Islet of Langerhans (tissue), 1 donor: ENCODE data around the gene RGPD4.
"Not testable (repeated sequence)": the region's sequence is repeated elsewhere in the genome, so short reads cannot be mapped to it uniquely, and the experiment has no call there.

Source experiments
- FAIRE-seq: peaks from one replicate; lab custom pipeline; 2011; peaks lifted over from hg19 to GRCh38; lab: Jason Lieb, UNC

RGPD4 gene

DNA sequence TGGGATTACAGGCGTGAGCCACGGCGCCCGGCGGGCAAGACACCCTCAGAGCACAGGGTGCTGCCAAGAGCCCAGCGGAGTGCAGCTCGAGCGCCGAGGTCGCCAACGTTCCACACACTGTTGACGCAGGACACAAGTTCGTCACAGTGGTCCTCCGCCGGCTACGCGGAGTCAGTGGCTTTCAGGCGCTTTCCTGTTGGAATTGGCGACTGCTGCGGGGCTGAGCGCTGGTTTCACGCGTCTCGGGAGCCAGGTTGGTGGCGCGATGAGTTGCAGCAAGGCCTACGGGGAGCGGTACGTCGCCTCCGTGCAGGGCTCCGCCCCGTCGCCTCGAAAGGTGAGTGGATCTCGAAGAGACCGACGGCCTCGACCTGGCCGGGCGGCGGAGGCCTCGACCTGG, at the start of gene RGPD4:
Gene RGPD4, plus strand, starts transcription at position 144 of the 400 bp plus-strand sequence. Its CDS starts 122 bp downstream, at position 266.
- FAIRE-seq, result not testable (repeated sequence)

DNA sequence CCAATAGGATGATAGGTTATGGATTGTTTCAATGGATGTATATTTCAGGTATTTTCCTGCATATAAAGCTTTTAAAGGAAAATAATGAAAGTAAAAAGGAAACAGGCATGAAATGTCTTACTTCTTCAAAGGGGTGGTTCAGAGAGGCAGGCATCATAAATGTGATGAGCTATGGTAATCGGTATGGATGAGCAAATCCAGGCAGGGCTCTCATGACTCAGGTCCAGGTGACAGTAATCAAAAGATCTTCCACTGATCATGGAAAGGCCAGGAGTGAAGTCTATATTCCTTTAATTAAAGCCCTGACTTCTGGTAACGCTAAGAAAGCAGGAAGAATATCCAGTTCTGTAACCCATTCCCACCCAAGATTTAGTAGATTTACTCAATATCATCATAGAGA, 48.7 kb upstream of the RGPD4 start:
- no peak for FAIRE-seq

GRCh38 chr2:107785756-107786155, 40.9 kb upstream of the RGPD4 start:
- FAIRE-seq, result no peak

DNA sequence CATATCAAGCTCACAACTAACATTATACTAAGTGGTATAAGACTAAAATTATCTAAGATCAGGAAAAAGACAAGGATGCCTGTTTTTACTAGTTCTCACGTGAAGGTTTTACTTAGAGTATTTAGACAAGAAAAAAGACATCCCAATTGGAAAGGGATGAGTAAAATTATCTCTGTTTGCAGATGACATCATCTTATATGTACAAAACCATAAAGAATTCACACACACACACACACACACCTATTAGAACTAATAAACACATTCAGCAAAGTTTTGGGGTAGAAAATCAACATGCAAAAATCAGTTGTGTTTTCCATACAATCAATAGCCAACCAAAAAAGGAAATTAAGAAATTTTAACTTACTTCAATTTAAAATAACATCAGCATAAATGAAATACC, 35.9 kb upstream of the RGPD4 start:
- no peak for FAIRE-seq

DNA sequence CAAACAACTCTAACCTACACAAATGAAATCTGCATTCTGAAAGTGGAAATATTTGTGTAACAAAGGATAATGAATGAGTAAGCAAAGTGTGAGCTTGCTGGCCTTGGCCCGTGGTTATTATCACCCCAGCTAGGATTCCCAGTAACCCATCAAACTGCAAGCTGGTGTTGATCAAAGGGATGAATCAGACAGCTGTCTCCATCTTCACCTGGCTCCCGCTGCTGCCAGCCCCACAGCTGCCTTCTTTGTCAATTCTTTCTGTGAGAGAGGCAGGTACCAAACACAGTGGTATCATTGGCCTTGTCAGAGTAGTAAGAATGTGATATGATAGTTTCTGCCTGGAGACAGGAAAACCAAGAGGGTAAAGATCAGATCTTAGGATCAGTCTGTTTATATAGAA, 25.2 kb upstream of the RGPD4 start:
- FAIRE-seq, result no peak

GRCh38 chr2:107804608-107805498, 21.8 kb upstream of the RGPD4 start:
- no peak for FAIRE-seq

- FAIRE-seq, result no peak
These were observed 19.8 kb upstream of the RGPD4 start for GRCh38 chr2:107806901-107807300.

DNA sequence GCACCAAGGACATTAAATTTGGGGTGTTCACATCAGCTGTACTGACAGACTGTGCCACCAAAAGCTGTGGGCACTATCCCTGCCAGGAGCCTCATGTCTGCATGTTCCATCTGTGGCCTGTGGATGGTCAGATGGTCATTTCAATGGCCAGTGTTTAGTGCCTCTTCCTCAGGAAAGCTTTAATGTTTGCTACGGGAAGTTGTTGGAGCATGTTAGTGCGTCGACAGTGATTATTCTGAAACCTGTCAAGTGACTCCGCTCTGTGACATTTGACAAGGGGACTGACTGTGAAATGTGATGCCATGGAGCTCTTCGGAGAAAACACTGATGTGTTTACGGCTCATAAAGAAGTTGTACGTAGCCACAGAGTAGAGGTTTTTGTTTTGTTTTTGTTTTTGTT, 18.7 kb upstream of the RGPD4 start:
- FAIRE-seq, result no peak

DNA sequence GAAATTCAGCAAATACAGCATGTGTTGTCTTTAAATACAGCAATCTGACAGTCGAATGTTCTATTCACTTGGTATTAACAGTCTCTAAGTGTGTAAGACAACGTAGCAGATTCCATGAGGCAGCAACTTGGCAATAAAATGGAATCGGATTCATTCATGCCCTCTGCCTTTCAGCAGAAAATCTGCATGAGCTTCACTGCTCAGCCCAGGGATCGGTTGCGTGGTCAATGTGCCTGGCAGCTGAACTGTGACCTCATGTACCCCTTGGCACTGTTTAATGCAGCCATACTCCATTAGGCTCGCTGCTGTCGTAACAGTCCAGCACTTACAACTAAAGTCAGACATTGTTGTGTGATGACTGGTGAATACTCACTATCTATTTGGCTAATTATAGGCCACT, 17.7 kb upstream of the RGPD4 start:
- no peak for FAIRE-seq

DNA sequence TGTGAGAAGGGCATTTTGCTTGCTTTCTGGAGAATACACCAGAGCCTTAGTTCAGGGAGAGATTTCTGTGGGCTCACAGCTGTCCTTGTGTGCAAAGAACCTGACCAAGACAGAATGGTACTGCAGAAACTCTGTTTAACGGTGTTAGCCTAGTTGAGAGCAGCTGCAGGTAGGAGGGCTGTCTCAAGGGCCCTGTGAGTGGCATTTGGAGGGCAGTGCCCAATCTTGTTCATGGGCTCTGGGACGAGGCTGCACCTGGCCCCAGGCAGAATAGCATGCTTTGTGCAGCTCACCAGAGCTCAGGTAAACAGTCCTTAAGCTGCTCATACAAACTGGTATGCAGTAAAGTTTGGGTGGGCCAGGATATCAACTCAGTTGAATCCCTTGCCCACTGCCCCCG, 16.9 kb upstream of the RGPD4 start:
- FAIRE-seq, result no peak

- FAIRE-seq, result no peak
These were observed 16.0 kb upstream of the RGPD4 start for GRCh38 chr2:107810734-107811133.

DNA sequence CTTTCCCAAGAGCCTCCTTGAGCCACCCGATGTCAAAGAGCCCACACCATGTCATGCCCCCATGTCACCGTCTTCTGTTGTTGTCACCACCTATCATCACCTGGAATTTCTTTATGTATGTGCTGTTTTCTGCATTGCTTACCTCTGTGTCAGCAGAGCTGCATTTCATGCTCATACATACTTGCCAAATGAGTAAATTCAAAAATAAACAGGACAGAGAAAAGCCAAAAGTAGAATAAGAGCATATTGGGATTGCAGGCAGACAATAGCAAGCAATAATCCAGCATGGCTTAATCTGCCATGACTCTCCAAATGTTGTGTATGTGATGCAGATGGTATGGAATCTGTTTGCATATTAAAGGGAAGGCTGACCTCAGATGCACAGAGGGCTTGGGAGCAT, 15.3 kb upstream of the RGPD4 start:
- no peak for FAIRE-seq

DNA sequence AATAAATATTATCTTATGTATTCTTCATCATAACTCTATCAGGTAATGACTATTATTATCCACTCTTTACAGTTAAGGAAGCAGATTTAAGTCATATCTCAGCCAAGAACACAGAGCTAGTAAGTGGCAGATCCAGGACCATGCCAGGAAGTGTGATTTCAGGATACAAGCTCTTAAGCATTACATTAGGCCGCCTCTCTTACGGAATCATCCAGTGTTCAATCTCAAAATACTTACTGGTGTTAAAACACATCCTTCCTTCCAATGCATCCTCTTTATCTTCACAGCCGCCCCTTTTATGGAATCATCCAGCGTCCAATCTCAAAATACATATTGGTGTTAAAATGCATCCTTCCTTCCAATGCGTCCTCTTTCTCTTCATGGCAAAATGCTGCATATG, 14.7 kb upstream of the RGPD4 start:
- FAIRE-seq, result no peak

DNA sequence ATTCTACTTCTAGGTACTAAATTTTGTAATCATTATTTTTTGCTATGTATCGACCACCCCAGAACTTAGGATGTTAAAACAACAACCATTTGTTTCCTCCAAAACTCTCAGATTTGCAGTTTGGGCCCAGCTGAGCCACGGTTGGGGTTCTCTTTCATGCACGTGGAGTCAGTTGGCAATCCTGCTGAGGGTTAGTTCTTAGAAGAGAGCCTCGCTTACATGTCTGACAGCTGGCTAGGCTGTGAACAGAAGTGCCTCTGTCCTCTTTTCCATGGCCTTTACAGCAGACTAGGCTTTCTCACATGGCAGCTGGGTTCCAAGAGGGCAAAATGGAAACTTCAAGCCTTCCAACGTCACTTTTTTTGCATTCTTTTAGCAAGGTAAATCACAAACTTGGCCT, 9.3 kb upstream of the RGPD4 start:
- no peak for FAIRE-seq

DNA sequence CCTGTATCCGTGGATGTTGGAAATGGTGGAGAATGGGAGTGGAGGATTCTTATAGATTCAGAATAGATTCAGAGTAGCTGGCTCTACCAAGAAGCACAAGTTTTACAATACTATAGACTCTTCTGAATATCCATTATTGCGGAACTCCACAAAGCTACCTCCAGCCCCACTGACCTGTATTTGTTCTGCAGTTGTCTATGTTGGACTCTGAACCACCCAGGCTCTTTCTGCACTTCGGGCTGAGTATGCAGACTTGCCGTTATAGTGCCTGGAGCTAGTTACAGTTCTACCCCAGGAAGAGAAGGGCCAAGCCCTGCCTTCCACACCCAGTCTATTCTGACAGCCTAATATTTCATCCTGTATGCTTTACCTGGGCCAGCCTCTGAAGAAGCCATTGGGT, 4.4 kb upstream of the RGPD4 start:
- FAIRE-seq, result no peak

DNA sequence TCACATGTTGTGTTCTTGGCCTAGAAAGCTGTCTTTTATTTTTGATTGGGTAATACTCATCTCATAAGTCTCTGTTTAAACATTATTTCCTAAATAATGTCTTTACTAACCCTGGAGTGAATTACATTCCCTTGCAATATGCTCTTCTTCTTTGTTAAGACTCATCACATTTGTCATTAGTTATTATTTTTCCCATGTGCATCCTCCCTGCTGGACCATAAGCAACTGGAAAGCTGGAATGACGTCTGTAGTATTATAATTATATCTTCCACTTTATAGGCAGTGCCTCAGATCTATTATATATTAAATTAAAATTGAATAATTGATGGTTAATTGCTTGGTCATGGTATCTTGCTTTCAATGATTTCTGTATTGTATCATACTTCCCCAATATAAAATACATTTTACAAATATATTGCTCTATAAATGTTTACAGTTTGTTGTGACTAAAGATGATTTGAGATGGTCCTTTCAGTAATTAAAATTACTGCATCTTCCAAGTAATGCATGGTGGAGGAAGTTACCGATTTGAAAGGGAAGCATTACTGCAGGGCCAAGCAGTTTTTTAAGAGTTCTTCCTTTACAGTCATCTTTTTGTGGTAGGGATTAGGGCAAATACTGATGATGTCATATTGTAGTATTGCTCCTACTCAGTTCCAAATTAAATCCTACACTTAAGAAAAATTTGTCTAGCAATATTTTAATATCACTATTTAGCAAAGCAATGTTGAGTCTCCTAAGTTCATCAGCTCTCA, 2.1 kb upstream of the RGPD4 start:
- no peak for FAIRE-seq

DNA sequence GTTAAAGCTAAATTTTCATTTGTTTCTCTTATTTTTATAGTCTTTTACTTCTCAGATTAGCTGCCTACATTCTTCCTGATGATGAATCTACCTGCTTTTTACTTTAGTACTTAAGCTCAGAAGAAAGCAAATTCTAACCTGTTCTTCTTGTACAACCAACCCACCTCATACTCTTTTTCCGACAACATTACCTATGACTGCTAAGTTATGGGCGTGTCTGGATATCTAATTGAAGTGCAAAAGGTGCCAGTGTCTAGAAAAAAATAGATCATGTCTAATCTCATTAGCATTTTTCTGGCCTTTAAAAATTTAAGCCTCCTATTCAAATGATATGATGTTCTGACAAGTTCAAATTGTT, 1.5 kb upstream of the RGPD4 start:
- FAIRE-seq, result no peak

DNA sequence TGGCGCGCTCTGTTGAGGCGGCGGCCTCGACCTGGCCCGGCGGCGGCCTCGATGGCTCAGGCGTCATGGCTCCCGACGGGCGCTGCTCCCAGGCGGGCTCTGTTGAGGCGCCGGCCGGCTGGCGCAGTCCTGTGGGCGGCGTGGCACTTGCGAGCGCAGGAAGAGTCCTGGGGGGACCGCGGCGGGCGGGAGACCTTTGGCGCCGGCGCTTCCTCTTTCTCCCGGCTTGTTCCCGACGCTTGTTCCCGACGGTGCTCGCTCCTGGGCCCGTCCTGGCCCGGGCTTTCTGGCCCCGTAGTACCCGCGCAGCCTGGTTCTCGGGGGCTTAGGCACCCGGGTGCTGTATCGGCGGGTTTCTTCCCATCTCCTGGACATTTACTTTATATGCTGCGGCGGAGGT, 2.8 kb downstream of the RGPD4 start:
- not testable (repeated sequence) for FAIRE-seq

GRCh38 chr2:107833152-107833551, 6.5 kb downstream of the RGPD4 start:
- FAIRE-seq, result not testable (repeated sequence)

DNA sequence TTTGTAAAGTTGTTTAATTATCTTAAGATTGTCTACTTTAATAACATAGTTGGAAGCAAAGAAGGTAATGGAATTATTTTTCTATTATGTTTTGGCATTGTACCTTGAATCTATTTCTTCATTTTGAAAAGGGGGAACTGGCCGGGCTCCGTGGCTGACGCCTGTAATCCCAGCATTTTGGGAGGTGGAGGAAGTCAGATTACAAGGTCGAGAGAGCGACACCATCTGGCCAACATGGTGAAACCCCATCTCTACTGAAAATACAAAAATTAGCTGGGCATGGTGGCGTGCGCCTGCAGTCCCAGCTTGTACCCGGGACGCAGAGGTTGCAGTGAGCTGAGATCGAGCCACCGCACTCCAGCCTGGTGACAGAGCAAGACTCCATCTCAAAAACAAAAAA, 6.9 kb downstream of the RGPD4 start:
- FAIRE-seq, result not testable (repeated sequence)

- FAIRE-seq, result not testable (repeated sequence)
These were observed 89.4 kb downstream of the RGPD4 start for GRCh38 chr2:107916121-107916520.

DNA sequence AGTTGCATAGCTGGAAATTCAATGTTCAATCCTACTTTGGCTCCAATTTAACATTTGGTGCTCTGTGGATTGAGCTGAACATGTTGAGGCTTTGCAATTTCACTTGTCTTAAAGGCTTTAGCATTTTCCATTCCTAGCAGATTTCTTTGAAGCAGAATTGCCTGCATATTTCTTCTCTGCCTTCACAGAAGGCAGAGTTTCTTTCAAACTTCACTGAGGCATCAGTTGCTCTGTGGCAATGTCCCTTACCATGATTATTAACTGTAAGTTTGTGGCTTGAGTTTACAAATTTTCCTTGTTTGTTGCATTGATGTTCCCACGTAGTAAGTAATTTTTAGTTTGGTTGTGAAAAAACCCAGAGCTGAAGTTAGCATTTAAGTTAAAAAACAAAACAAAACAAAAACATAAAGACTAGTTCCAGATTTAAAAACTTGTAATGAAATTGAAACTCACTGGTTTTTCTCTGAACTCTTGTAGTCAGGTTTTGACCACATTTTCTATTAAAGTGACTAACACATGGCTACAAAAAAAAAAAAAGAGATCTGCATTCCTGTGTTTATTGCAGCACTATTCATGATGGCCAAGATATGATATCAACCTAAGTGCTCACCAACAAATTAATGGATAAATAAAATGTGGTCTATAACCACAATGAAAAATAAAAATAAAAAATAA, 90.1 kb downstream of the RGPD4 start:
- FAIRE-seq, result not testable (repeated sequence)

DNA sequence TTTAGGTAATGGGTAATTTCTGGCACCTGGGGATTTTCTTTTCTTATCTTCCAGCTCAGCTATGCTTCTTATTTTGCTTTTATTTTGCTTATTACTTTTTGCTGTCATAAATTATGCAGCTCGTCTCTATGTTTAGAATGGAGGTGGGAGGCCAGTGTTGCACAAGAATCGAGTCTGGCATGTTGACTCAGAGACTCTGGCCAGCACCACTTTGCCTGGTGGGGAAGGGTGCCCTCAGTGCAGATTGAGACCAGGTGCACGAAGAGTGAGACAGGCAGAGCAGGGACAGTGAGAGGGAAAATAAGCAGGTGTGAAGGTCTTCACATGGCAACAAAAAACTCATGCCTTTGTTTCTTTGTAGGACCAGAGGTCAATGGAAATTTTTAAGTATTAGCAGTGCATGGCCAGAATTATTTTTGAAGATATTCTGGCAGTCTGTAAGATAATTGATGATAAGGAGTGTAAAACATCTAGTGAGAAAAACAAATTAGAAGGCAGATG, 100.4 kb downstream of the RGPD4 start:
- FAIRE-seq, result no peak
